T-helper 22 cell (primary cell): ENCODE data around the gene MAP2K1.
A peak's percentile ranks its signal among the peaks of the same experiment; 100 is the strongest.

Source experiments
- DNase-seq: peaks from one replicate; pipeline ENCODE4 v3.0.0-alpha.2; 2020; ENCODE audit warnings: low read depth

Gene MAP2K1

GRCh38 chr15:66504563-66505429 is 118.1 kb downstream of the MAP2K1 start, which contains the start of the genes RPL4 and ZWILCH:
Gene RPL4 (minus strand): TSS chr15:66504855. CDS start chr15:66504790, 65 bp downstream.
Gene ZWILCH (plus strand): TSS chr15:66505326. CDS start chr15:66505339, 13 bp downstream.
- DNase-seq, result peak; percentile 73

GRCh38 chr15:66505430-66505811 is 118.7 kb downstream of the MAP2K1 start:
- DNase-seq, result no peak

- DNase-seq, result no peak
These were observed 119.1 kb downstream of the MAP2K1 start for GRCh38 chr15:66505818-66506217.

GRCh38 chr15:66508293-66508883 is 121.7 kb downstream of the MAP2K1 start:
- DNase-seq, result no peak

GRCh38 chr15:66514586-66514985 is 127.9 kb downstream of the MAP2K1 start:
- DNase-seq, result no peak

- DNase-seq, result no peak
These were observed 129.2 kb downstream of the MAP2K1 start for GRCh38 chr15:66515901-66516322.

GRCh38 chr15:66523926-66524325 is 137.2 kb downstream of the MAP2K1 start:
- DNase-seq, result no peak

- DNase-seq, result no peak
These were observed 138.1 kb downstream of the MAP2K1 start for GRCh38 chr15:66524838-66525237.

GRCh38 chr15:66535056-66535455 is 148.3 kb downstream of the MAP2K1 start:
- DNase-seq, result no peak
